Activated T-cell treated with anti-CD3 and anti-CD28 coated beads, Interleukin-2, amount 50 U/mL, for 72 hours (primary cell): ENCODE measurements around the gene USP46. TPM values are rescaled to one million over a fixed set of nuclear protein-coding genes. Genes with fewer than 3 reads are reported as not detected.

Experiments
- ATAC-seq, 2 donors: fragments of 150-1000 bp; cut with Tn5 transposase; replicated peaks in 1 of 2; 2 replicates each; pipeline ENCODE4 v1.10.0; 2021; ENCODE audit warnings: moderate library complexity in 2 of 2, mild to moderate bottlenecking in 1 of 2
- DNase-seq, 2 donors: peaks; one replicate each; pipeline ENCODE4 v3.0.0; 2021 to 2022; ENCODE audit warnings: mixed read lengths in 1 of 2
- H3K27ac Mint-ChIP-seq: one replicate; pipeline ENCODE4 v1.8.0; 2022; ENCODE audit warnings: mild to moderate bottlenecking, moderate library complexity, mixed read lengths
- H3K27me3 Mint-ChIP-seq: one replicate; pipeline ENCODE4 v1.8.0; 2022; ENCODE audit warnings: low read depth, mixed read lengths
- H3K36me3 Mint-ChIP-seq, 2 donors: one replicate each; pipeline ENCODE4 v1.8.0; 2022; ENCODE audit warnings: mixed read lengths in 2 of 2, mild to moderate bottlenecking in 1 of 2; ENCODE audit not compliant: insufficient read depth in 2 of 2
- H3K4me1 Mint-ChIP-seq: one replicate; pipeline ENCODE4 v1.8.0; 2022; ENCODE audit warnings: low read depth, mixed read lengths
- H3K4me3 Mint-ChIP-seq, 2 donors: one replicate each; pipeline ENCODE4 v1.8.0; 2022; ENCODE audit warnings: mild to moderate bottlenecking in 2 of 2, mixed read lengths in 2 of 2, moderate library complexity in 2 of 2
- H3K9me3 Mint-ChIP-seq, 2 donors: one replicate each; pipeline ENCODE4 v1.8.0; 2022; ENCODE audit warnings: mixed read lengths in 2 of 2
- total RNA-seq, 2 donors: library from RNA; stranded (reverse); gene quantifications; one replicate each; pipeline ENCODE4 v1.2.3, GENCODE V29; 2022

Gene USP46
- total RNA-seq, 2 donors from 2014 or later, result 4.9 to 8.5 TPM

- ATAC-seq (no peak), DNase-seq (no peak)
- peaks cover 0 to 3% of the 10 kb centered on the region in 2 donors for H3K36me3 Mint-ChIP-seq
- H3K27ac Mint-ChIP-seq, result no peak overlapping the region
- no peaks in the 10 kb centered on the region for H3K4me1 Mint-ChIP-seq
- H3K4me3 Mint-ChIP-seq, result no peak overlapping the region
- H3K27me3 Mint-ChIP-seq, result no peaks in the 10 kb centered on the region
- no peaks in the 10 kb centered on the region for H3K9me3 Mint-ChIP-seq
Observed at GRCh38 chr4:52628543-52628942, 30.6 kb downstream of the USP46 start.

- Mint-ChIP-seq H3K9me3 (no peaks in the 10 kb centered on the region), H3K27ac (no peak overlapping the region), H3K27me3 (no peaks in the 10 kb centered on the region), H3K4me3 (no peak overlapping the region), H3K36me3 (peaks cover 0 to 3% of the 10 kb centered on the region in 2 donors), H3K4me1 (no peaks in the 10 kb centered on the region)
- ATAC-seq (no peak), DNase-seq (no peak)
Observed at GRCh38 chr4:52627876-52628275, 31.2 kb downstream of the USP46 start.

DNA sequence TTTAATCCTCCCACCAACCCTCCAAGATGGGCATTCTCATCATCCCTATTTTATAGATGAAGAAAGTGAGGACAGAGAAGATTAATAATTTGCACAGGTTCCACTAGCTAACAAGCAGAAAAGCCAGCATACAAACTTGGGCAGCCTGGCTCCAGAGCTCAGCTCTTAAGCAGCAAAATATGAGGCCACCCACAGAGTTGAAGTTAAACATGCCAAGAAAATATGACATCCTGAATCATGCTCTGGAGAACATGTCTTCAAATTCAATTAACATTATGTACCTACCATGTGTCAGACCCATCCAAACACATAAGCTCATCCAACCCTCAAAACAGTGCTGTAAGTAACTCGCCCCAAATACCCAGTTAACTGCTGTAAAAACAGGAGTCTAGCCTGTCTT, 33.9 kb downstream of the USP46 start:
- H3K36me3 Mint-ChIP-seq, result peaks cover 0 to 3% of the 10 kb centered on the region in 2 donors
- H3K9me3 Mint-ChIP-seq, result no peaks in the 10 kb centered on the region
- no peaks in the 10 kb centered on the region for H3K4me1 Mint-ChIP-seq
- ATAC-seq (no peak), DNase-seq (no peak)
- no peak overlapping the region for H3K27ac Mint-ChIP-seq
- H3K4me3 Mint-ChIP-seq, result no peak overlapping the region
- H3K27me3 Mint-ChIP-seq, result no peaks in the 10 kb centered on the region

DNA sequence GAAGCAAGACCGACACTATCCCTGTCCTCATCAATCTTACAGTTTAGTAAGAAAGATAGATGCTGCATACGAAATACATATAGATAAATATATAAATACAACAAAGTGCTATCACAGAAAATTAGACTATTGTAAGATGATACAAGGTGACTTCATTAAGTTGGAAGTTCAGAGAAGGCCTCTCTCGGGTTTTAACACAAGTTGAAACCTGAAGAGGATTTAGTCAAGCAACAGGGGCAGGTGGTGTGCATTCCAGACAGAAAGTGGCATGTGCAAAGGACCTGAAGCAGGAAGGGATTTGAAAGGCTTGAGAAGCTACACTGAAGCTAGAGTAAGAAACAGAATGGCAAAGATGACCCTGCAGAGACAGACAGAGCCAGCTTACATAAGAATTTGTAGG, 36.5 kb downstream of the USP46 start:
- no peak for DNase-seq
- H3K27me3 Mint-ChIP-seq, result no peaks in the 10 kb centered on the region
- no peak overlapping the region for H3K27ac Mint-ChIP-seq
- no peaks in the 10 kb centered on the region for H3K9me3 Mint-ChIP-seq
- no peak for ATAC-seq
- H3K4me1 Mint-ChIP-seq, result no peaks in the 10 kb centered on the region
- H3K4me3 Mint-ChIP-seq, result no peak overlapping the region
- H3K36me3 Mint-ChIP-seq, result peaks cover 0 to 3% of the 10 kb centered on the region in 2 donors

GRCh38 chr4:52621567-52621966, 37.5 kb downstream of the USP46 start:
- H3K27ac Mint-ChIP-seq, result no peak overlapping the region
- ATAC-seq (no peak), DNase-seq (no peak)
- H3K27me3 Mint-ChIP-seq, result no peaks in the 10 kb centered on the region
- H3K9me3 Mint-ChIP-seq, result no peaks in the 10 kb centered on the region
- H3K36me3 Mint-ChIP-seq, result peaks cover 0 to 3% of the 10 kb centered on the region in 2 donors
- H3K4me3 Mint-ChIP-seq, result no peak overlapping the region
- H3K4me1 Mint-ChIP-seq, result no peaks in the 10 kb centered on the region

- Mint-ChIP-seq H3K9me3 (no peaks in the 10 kb centered on the region), H3K4me3 (no peak overlapping the region), H3K4me1 (no peaks in the 10 kb centered on the region), H3K36me3 (peaks cover 0 to 3% of the 10 kb centered on the region in 2 donors), H3K27me3 (no peaks in the 10 kb centered on the region), H3K27ac (no peak overlapping the region)
- DNase-seq (no peak), ATAC-seq (no peak)
Observed at GRCh38 chr4:52619591-52619931, 39.5 kb downstream of the USP46 start.

DNA sequence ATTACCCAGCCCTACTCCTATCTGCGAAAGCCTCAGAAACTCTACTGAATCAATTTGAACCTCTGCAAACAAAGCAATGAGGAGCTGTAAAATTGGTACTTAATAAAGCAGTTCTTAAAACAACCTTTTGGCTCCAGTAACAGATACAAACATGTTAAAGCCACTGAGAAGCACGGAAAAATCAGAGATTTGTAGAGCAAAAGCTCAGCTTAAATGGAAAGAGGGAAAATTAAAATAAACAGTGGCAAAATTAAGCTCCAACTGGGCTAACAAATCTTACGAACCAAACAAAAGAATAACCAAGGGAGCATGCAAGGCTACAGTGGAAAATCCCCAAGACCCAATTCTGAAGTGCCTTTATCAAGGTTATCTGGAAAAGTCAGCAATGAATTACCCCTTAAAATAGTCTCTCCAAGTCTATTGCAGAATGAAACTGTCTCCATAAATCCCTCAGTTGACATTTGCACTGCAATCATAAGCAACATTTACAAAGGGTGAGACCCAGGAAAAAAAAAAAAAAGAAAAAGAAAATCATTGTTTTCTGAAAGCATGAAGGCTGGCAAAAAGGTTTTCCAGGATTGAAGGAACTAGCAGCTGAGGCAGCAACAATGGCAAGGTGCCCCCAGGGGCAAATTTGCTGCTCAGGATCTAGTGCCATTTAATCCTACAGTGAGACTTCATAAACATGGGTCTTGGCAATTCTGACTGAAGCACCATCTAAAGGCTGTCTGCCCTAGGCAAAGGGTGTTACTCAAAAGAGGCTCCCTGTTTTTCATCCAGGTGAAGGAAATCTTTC, 40.1 kb downstream of the USP46 start:
- H3K4me1 Mint-ChIP-seq, result no peaks in the 10 kb centered on the region
- ATAC-seq (no peak), DNase-seq (no peak)
- no peaks in the 10 kb centered on the region for H3K9me3 Mint-ChIP-seq
- H3K36me3 Mint-ChIP-seq, result peaks cover 0 to under 1% of the 10 kb centered on the region in 2 donors
- no peaks in the 10 kb centered on the region for H3K27me3 Mint-ChIP-seq
- H3K4me3 Mint-ChIP-seq, result no peak overlapping the region
- H3K27ac Mint-ChIP-seq, result no peak overlapping the region

DNA sequence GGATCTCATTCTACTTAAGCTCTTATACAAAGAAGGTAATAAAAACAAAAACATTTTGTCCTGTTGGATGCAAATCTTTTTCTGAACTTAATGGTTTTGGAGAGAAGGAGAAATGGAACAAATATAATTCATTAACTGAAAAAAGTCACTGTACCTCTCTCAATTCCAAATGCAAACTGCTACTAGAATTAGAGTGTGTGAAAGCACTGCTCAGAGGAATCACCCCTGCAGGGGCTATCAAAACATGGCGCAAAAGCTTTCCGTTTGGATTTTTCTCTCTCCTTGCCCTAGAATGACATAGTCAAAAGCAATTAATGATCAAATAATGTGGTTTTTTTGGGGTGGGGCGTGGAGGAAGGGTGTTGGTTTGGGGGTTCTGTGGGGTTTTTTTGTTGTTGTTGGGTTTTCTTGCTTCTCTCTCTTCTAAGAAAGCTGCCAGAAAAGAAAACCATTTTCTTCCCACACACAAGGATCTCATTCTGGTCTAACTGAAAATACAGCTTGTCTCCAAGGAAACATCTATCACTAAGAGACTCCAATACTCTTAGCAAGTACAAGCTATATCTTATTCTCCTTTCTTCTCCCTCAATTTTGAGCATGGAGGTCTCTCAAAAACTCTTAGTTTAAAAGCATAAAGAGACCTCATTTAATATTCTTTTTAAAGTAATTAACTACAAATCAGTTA, 41.6 kb downstream of the USP46 start:
- Mint-ChIP-seq H3K4me3 (peak overlapping the region in 1 of 2 donors; percentile 41), H3K36me3 (peaks cover 0 to 2% of the 10 kb centered on the region in 2 donors), H3K9me3 (no peaks in the 10 kb centered on the region), H3K27me3 (no peaks in the 10 kb centered on the region), H3K4me1 (no peaks in the 10 kb centered on the region), H3K27ac (no peak overlapping the region)
- ATAC-seq (no peak), DNase-seq (no peak)

- no peaks in the 10 kb centered on the region for H3K27me3 Mint-ChIP-seq
- no peak for ATAC-seq
- H3K27ac Mint-ChIP-seq, result no peak overlapping the region
Observed at GRCh38 chr4:52614241-52614640, 44.9 kb downstream of the USP46 start.

GRCh38 chr4:52612341-52612740, 46.8 kb downstream of the USP46 start:
- DNase-seq, result no peak
- no peak for ATAC-seq
- Mint-ChIP-seq H3K4me3 (no peak overlapping the region), H3K9me3 (no peaks in the 10 kb centered on the region), H3K36me3 (peaks cover 6% of the 10 kb centered on the region in 2 donors), H3K27ac (no peak overlapping the region), H3K4me1 (no peaks in the 10 kb centered on the region), H3K27me3 (no peaks in the 10 kb centered on the region)

More at GRCh38 chr4:52614241-52614640, 44.9 kb downstream of the USP46 start:
- no peak overlapping the region for H3K4me3 Mint-ChIP-seq
- DNase-seq, result no peak
- peaks cover 6% of the 10 kb centered on the region in 2 donors for H3K36me3 Mint-ChIP-seq
- no peaks in the 10 kb centered on the region for H3K9me3 Mint-ChIP-seq
- H3K4me1 Mint-ChIP-seq, result no peaks in the 10 kb centered on the region

DNA sequence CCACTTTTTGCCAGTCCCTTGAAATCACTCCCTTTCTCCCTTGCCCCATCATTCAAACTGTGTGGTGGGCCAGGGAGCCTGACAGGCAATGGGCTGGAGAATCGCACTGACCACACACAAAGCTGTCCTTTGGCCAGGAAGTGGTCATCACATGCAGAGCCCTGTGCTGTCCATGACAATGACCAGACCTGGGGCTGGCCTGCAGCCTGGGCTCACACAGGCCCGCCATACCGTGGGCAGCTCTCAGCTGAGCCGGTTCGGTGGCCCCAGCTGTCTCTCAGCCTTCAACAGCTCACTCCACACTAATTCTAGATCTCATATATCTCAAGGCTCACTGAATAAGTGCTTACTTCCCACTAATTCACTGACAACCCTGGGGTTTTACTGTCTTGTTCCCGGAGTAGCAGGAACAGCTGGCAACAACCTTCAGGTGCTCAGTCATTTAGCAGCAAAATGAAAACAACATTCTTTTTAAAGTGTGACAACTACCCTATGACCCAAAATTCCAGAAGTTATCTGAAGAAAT, 48.0 kb downstream of the USP46 start:
- no peak overlapping the region for H3K27ac Mint-ChIP-seq
- no peaks in the 10 kb centered on the region for H3K4me1 Mint-ChIP-seq
- H3K27me3 Mint-ChIP-seq, result no peaks in the 10 kb centered on the region
- no peaks in the 10 kb centered on the region for H3K9me3 Mint-ChIP-seq
- ATAC-seq (no peak), DNase-seq (no peak)
- H3K4me3 Mint-ChIP-seq, result no peak overlapping the region
- peaks cover 6% of the 10 kb centered on the region in 2 donors for H3K36me3 Mint-ChIP-seq

- DNase-seq (no peak), ATAC-seq (no peak)
- Mint-ChIP-seq H3K4me3 (no peak overlapping the region), H3K27me3 (no peaks in the 10 kb centered on the region), H3K9me3 (peaks cover 0 to 1% of the 10 kb centered on the region in 2 donors), H3K27ac (no peak overlapping the region), H3K4me1 (no peaks in the 10 kb centered on the region), H3K36me3 (peaks cover 2 to 6% of the 10 kb centered on the region in 2 donors)
Observed at GRCh38 chr4:52606726-52607125, 52.4 kb downstream of the USP46 start.

DNA sequence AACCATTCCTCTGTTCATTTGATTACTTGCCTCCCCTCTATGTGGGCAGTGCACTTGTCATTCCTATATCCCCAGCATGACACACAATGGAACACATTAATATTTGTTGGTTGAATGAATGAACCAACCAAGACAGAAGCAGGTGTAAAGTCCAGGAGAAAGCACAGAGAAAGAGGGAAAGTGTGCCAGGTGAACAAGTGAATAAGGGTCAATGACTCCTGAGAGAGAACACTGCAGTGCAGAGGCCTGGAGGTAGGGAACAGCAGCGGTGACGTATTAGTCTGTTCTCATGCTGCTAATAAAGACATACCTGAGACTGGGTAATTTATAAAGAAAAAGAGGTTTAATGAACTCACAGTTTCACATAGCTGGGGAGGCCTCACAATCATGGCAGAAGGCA, 53.1 kb downstream of the USP46 start:
- no peak overlapping the region for H3K27ac Mint-ChIP-seq
- ATAC-seq, result no peak

More for the DNA sequence above, 53.1 kb downstream of the USP46 start:
- H3K4me3 Mint-ChIP-seq, result no peak overlapping the region
- no peak for DNase-seq
- peaks cover 2 to 6% of the 10 kb centered on the region in 2 donors for H3K36me3 Mint-ChIP-seq
- H3K27me3 Mint-ChIP-seq, result no peaks in the 10 kb centered on the region
- H3K9me3 Mint-ChIP-seq, result peaks cover 0 to 1% of the 10 kb centered on the region in 2 donors
- no peaks in the 10 kb centered on the region for H3K4me1 Mint-ChIP-seq
